GM18873 (cell line): ENCODE results near the gene ZFYVE9.
"Not testable (repeated sequence)": the region's sequence is repeated elsewhere in the genome, so short reads cannot be mapped to it uniquely, and the experiment has no call there.

Experiments
- ATAC-seq: cut with Tn5 transposase; IDR thresholded peaks from one replicate; pipeline ENCODE4 v1.9.1; 2021; ENCODE audit warnings: mild to moderate bottlenecking, moderate library complexity, moderate number of reproducible peaks; ENCODE audit not compliant: unreplicated experiment, low FRiP score

ZFYVE9 gene

GRCh38 chr1:52365746-52366516, 224.0 kb downstream of the ZFYVE9 start, which contains the start of gene CC2D1B:
TSS of gene CC2D1B (minus strand) at chr1:52366205. CDS start at chr1:52364620, 1,585 bp downstream.
- peak; percentile 81 for ATAC-seq

- no peak for ATAC-seq
These were observed 224.6 kb downstream of the ZFYVE9 start for GRCh38 chr1:52366517-52366827.

- no peak for ATAC-seq
These were observed 225.4 kb downstream of the ZFYVE9 start for GRCh38 chr1:52367272-52367671.

DNA sequence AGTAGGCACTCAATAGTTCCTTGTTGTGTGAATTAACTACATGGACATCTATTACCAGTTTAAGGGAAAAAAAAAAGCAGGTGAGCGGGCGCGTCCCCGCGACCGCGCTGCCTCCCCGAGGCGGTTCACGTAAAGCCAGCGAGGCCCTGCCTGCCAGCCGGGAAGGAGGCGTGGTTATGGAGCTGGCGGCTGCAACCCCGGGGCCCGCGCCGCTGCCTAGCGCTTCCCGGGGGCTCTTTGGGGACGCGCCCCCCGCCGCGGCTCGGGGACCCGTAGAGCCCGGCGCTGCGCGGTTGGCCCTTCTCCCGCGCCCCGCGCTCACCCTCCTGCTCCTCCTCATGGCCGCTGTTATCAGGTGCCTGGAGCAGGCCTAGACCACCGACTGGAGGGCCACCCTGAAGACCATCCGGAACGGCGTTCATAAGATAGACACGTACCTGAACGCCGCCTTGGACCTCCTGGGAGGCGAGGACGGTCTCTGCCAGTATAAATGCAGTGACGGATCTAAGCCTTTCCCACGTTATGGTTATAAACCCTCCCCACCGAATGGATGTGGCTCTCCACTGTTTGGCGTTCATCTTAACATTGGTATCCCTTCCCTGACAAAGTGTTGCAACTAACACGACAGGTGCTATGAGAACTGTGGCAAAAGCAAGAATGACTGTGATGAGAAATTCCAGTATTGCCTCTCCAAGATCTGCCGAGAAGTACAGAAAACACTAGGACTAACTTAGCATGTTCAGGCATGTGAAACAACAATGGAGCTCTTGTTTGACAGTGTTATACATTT, 226.7 kb downstream of the ZFYVE9 start:
- no peak for ATAC-seq

GRCh38 chr1:52369851-52370250, 228.0 kb downstream of the ZFYVE9 start:
- not testable (repeated sequence) for ATAC-seq

GRCh38 chr1:52385376-52385775, 243.5 kb downstream of the ZFYVE9 start:
- no peak for ATAC-seq

GRCh38 chr1:52386458-52386857, 244.6 kb downstream of the ZFYVE9 start:
- no peak for ATAC-seq

GRCh38 chr1:52393174-52393573, 251.3 kb downstream of the ZFYVE9 start:
- no peak for ATAC-seq
